Coronary artery (tissue), 2 donors: Measurements from ENCODE around the gene RASA4.
"Not testable (repeated sequence)": the region's sequence is repeated elsewhere in the genome, so short reads cannot be mapped to it uniquely, and the experiment has no call there.

Source experiments
- DNase-seq: peaks from one replicate; pipeline ENCODE4 v3.0.0-alpha.2; 2017; ENCODE audit warnings: low spot score
- H3K27ac ChIP-seq, 2 donors: fragments of 200-600 bp; sonication (generic); one replicate each; pipeline ENCODE4 v1.5.1; 2016 to 2019
- H3K4me3 ChIP-seq: fragments of 200-600 bp; sonication (generic); 2 replicates; pipeline ENCODE4 v1.5.1; 2016; ENCODE audit warnings: mild to moderate bottlenecking, moderate library complexity
- TF ChIP-seq, protein P1 (sequence below): fragments of 200-600 bp; sonication (generic); IDR thresholded peaks from one replicate; pipeline ENCODE4 v1.5.1; 2019; ENCODE audit warnings: antibody characterized with exemption

RASA4 gene

DNA sequence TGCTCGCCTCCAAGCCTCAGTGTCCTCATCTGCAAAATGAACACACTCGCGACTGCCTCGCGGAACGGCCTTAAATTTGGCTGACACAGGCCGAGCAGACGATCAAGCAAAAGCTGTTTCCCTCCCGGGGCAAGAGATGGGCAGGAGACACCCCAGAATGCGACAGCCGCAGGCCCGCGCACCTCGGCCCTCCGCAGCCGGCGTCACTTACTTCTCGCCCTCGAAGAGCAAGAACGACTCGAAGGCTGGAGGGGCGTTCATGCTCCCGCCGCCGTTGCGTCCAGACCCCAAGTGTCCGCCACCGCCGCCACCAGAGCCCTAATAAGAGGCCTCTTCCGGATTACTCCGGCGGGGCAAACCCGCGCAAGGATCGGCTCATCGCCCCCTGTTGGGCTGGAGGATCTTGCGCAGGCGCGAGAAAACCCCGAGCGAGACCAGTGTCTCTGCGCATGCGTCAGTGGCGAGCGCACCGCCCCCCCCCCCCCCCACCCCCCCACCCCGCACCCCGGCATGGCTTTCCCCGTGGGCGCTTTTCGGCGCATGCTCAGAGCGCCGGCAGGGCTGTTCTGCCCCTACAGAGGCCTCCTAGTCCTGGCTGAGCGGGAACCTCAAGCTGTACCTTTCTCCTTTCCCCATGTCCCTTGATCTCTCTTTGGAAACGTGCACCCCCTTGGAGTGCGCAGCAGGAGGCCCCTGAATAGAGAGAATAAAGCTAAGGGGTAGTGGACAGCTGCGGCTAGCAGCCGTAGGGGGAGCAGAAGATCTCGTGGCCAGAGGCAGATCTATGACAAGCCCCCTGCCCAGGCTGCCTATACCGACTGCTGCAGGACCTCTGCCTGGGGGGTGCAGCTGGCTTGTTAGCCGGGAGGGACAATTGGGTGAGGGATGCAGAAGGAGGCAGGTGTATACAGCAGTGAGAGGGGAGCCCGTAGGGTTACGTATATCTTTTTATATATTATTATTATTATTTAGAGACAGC, 44.0 kb downstream of the RASA4 start, which contains the start of gene POLR2J3:
Gene POLR2J3, minus strand, starts transcription at position 323 of the 979 bp plus-strand sequence. Its CDS starts 62 bp downstream, at position 261.
- Histone ChIP-seq H3K27ac (peak within 1 kb of the TSS; percentile 36 to 77), H3K4me3 (peak within 1 kb of the TSS; percentile 75)
- DNase-seq: peak; percentile 94
- TF ChIP-seq, protein P1, sequence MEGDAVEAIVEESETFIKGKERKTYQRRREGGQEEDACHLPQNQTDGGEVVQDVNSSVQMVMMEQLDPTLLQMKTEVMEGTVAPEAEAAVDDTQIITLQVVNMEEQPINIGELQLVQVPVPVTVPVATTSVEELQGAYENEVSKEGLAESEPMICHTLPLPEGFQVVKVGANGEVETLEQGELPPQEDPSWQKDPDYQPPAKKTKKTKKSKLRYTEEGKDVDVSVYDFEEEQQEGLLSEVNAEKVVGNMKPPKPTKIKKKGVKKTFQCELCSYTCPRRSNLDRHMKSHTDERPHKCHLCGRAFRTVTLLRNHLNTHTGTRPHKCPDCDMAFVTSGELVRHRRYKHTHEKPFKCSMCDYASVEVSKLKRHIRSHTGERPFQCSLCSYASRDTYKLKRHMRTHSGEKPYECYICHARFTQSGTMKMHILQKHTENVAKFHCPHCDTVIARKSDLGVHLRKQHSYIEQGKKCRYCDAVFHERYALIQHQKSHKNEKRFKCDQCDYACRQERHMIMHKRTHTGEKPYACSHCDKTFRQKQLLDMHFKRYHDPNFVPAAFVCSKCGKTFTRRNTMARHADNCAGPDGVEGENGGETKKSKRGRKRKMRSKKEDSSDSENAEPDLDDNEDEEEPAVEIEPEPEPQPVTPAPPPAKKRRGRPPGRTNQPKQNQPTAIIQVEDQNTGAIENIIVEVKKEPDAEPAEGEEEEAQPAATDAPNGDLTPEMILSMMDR: peak; percentile 40

DNA sequence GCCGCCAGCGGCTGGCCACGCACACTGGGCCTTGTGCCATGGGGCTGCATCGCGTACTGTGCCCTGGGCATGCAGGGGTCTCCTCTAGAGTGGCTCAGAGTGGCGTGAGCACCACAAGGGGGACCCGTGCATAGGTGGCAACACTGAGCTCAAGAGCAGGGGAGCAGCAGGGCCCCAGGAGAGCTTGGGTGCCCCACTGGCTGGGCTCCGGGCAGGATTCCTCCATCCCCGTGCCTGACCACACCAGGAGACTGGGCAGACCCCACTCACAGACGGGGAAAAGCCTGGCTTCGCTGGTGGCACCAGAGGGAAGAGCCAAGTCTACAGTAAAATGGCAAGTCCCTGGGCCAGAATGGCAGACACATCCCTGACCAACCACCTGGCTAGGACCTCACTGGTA, 47.9 kb downstream of the RASA4 start:
- H3K27ac ChIP-seq, DNase-seq, H3K4me3 ChIP-seq: not testable (repeated sequence)

DNA sequence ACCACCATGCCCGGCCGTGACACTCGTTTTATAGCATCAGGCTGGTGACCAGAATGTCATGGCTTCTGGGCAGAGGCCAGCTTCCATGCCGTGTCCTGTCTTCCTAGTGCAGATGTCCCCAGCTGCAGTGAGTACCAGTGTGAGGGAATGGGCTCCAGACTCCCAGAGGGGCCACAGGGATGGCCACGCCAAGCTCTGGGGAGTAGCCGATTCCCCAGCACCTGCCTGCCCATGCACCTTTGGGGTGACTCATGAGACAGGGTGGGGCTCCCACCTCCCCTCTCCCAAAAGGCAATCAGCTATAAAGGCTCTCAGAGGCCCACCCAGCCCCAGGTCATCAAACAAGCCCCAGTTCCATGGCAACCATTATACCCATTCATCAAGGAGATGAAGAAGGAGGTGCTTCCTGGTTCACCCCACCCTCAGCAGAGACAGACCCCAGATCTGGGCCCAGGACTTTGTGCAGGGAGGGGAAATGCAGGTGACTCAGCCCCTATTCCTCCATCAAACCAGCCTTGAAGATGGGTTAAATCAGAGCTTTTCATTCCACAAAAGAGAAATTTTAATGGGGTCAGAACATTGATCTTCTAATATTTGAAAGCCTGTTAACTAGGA, 65.6 kb downstream of the RASA4 start, which contains the start of gene SPDYE2:
Gene SPDYE2, plus strand, starts transcription at position 419 of the 615 bp plus-strand sequence. CDS start 2,030 bp downstream, outside the sequence.
- DNase-seq, H3K4me3 ChIP-seq, H3K27ac ChIP-seq: not testable (repeated sequence)

DNA sequence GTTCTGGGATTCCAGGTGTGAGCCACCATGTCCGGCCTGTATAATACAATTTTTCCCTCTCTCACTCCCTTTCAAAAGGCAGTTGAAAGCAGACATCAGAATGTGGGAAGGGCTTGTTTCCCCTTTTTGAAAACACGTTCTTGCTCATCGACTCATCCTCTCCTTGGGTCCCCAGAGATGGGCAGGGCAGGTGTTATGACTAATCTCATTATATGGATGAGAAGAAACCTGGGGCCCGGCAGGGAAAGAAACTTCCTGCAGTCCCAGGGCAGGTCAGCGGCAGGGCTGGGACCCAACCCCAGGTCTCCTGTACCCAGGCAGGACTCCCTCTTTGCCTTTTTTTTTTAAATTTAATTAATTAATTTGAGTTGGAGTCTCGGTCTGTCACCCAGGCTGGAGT, 70.2 kb downstream of the RASA4 start:
- DNase-seq, H3K27ac ChIP-seq, H3K4me3 ChIP-seq: not testable (repeated sequence)

DNA sequence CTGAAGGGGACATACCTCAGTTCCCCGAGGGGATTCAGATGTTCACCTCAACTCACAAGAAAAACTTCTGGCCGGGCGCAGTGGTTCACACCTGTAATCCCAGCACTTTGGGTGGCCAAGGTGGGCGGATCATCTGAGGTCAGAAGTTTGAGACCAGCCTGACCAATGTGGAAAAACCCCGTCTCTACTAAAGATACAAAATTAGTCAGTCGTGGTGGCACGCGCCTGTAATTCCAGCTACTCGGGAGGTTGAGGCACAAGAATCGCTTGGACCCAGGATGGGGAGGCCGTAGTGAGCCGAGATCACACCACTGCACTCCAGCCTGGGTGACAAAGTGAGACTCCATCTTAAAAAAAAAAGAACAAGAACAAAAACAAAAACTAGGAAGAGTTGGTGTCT, 71.3 kb downstream of the RASA4 start:
- H3K27ac ChIP-seq, DNase-seq, H3K4me3 ChIP-seq: not testable (repeated sequence)

DNA sequence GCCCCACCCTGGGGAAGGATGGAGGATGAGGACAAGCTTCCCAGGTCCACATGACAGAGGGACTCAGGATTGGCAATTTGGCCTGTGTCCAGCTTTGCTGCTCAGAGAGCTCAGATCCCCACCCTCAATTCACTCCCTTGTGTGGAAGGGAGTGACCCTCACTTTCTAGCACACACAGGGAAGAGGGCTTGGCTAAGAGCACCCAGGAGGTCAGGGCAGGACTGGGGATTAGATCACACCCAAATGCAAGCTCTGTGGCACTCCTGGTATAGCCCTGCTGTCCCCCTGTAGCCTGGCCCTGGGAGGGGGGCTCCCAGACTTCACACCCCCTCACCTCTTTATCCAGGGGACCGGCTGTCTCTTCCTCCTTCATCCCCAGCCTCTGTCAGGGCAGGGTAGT, 72.2 kb downstream of the RASA4 start:
- not testable (repeated sequence) for DNase-seq, H3K27ac ChIP-seq, H3K4me3 ChIP-seq

DNA sequence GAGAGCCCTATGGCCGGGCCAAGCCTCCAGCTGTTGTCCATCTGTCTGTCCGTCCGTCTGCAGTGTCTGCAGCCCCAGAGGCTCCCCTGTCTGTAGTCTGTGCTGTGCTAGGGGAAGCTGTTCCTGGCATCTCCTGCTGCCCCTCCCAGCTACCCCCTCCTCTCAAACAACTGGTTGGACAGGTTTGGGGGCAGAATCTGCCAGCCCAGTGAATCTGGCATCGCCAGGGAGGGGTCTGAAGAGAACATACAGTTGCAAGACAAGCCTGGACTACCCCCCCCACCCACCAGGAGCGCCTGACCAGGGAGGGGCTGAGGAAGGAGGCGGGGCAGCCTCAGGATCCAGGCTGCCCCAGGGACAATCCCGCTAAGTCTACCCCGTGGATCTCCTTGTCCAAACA, 73.0 kb downstream of the RASA4 start, which contains the start of gene UPK3BL2:
Gene UPK3BL2, minus strand, starts transcription at position 101 of the 400 bp plus-strand sequence. Its CDS starts 60 bp downstream, at position 41.
- not testable (repeated sequence) for H3K27ac ChIP-seq, DNase-seq

DNA sequence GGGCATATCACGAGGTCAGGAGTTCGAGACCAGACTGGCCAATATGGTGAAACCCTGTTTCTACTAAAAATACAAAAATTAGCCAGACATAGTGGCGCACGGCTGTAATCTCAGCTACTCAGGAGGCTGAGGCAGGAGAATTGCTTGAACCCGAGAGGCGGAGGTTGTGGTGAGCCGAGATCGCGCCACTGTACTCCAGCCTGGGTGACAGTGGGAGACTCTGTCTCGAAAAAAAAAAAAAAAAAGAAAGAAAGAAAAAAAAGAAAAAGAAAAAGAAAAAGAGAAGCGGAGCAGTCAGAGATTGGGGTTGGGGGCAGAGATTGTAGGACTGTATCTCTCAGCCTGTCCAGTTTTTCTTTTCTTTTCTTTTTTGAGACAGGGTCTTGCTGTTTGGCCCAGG, 73.8 kb downstream of the RASA4 start:
- H3K4me3 ChIP-seq, DNase-seq, H3K27ac ChIP-seq: not testable (repeated sequence)

More for the DNA sequence above, 73.0 kb downstream of the RASA4 start, which contains the start of gene UPK3BL2:
- H3K4me3 ChIP-seq: not testable (repeated sequence)

DNA sequence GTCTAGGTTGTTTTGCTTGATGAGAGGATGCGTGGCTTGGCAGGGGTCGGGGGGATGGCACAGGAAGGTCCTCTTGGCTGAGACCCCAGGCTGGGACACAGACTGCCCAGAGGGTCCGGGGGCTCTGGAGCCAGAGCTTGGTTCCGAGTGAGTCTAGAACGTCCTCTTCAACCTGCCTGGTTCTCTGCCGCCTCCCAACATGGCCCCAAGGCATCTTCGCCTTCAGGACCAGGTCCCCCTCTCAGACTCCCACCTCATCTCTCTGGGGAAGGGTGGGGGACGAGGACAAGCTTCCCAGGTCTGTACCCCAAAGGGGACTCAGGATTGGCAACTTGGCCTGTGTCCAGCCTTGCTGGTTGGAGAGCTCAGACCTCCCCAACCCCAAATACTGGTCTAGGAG, 74.5 kb downstream of the RASA4 start:
- not testable (repeated sequence) for H3K27ac ChIP-seq, DNase-seq

DNA sequence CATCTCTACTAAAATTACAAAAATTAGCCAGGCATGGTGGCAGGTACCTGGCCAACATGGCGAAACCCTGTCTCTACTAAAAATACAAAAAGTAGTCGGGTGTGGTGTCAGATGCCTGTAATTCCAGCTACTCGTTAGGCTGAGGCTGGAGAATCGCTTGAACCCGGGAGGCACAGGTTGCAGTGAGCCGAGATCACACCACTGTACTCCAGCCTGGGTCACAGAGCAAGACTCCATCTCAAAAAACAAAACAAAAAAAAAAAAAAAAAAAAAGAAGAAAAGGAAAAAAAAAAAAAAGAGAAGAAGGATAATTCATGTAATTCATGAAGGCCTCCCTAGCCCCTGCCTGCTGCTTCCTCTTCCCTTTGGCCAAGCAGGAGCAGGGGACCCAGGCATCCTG, 76.0 kb downstream of the RASA4 start:
- not testable (repeated sequence) for H3K27ac ChIP-seq, H3K4me3 ChIP-seq, DNase-seq

More for the DNA sequence above, 74.5 kb downstream of the RASA4 start:
- H3K4me3 ChIP-seq: not testable (repeated sequence)

DNA sequence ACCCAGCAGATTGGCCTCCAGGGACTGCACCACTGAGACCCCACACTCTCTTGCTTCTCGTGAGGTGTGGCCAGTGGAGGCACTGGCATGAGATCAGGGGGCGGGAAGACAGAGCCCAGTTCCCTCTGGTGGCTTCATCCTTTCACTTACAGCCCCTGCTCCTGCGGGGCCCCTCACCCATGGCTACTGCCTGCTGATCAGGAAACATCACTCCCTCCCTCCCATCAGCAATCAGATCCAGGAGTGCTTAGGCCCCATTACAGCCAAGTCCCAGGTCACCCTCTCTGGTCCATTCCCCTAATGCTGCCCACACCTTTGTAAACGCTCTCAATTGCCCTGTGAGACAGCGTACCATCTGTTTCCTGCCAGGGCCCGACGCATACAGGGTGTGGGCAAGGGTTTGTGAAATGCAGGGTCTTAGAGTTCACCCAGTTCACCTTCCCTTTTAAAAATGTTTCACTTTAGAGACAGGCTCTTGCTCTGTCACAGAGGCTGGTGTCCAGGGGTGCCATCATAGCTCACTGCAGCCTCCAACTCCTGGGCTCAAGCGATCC, 81.4 kb downstream of the RASA4 start:
- DNase-seq, H3K4me3 ChIP-seq: not testable (repeated sequence)

DNA sequence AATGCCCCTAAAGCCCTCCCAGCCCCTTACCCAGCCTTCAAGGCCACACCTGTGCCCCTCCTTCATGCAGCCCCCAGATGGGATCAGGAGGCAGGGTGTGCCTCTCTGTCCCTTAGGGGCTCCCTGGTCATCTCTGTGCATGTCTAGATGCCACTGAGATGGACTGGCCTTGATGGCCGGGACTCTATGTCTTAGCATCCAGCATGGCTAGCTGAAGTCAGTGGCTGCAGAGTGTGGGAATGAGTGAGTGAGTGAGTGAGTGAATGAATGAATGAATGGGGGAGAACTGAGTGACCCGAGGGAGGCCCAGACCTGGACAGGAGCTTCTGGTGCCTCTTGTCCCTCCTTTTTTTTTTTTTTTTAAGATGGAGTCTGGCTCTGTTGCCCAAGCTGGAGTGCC, 84.4 kb downstream of the RASA4 start:
- not testable (repeated sequence) for H3K4me3 ChIP-seq, H3K27ac ChIP-seq, DNase-seq

More for the DNA sequence above, 81.4 kb downstream of the RASA4 start:
- not testable (repeated sequence) for H3K27ac ChIP-seq

DNA sequence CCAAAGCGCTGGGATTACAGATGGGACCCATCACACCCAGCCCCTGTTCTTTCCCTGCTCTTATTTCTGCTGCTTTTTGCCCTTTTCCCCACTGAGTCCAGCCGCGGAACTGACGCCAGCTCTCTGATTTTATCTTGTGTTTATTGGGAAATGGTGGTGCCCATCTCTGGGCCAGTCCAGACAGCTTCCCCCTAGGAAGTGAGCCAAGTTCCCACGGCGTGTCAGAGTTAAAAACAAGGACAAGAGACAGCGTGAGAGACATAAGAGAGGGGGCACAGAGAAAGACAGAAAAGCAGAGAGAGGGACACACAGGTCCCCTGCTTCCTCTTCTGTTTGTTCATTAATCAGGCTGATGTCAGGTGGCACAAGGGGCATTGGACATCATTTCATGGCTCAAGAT, 85.0 kb downstream of the RASA4 start:
- not testable (repeated sequence) for H3K4me3 ChIP-seq, H3K27ac ChIP-seq, DNase-seq

DNA sequence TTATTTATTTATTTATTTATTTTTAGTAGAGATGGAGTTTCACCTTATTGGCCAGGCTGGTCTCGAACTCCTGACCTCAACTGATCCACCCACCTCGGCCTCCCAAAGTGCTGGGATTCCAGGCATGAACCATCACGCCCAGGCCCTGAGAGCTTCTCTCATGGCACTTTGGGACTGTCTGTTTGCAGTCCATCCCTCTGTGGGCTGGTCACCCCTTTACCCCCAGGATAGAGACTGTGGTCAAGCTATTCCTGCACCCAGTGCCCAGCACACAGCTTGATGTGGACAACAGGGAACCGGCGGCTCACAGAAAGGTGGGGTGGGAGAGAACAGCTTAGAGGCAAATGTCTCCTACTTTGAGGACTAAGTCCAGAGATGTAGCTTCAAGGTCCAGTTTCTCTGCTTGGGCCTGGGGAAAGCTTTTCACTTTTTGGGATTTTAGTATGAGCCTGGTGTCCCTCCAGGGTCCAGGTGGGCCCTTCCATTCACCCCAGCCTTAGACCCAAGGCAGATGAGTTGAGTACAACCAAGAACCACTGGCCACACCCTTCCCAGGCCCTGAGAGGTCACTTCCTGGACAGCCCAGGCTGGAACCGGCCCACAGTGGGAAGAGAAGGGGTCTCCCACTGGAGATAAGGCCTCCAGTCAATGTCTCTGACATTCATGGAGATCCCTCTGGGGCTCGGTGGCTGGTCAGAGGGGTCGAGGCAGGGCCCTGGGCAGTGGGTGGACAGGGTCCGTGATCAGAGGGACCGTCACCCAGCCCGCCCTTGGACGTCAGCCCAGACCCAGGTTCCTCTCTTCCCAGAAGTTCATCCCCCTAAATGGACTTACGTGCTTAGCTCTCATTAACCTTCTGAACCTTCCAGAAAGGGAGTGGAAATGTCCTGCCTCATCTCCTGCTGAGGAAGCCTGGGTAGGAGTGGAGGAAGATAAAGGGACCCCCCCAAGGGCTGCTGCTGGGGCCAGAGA, 88.4 kb downstream of the RASA4 start:
- H3K27ac ChIP-seq: peak overlapping the region in 1 of 2 donors; percentile 22
- DNase-seq, H3K4me3 ChIP-seq: not testable (repeated sequence)

DNA sequence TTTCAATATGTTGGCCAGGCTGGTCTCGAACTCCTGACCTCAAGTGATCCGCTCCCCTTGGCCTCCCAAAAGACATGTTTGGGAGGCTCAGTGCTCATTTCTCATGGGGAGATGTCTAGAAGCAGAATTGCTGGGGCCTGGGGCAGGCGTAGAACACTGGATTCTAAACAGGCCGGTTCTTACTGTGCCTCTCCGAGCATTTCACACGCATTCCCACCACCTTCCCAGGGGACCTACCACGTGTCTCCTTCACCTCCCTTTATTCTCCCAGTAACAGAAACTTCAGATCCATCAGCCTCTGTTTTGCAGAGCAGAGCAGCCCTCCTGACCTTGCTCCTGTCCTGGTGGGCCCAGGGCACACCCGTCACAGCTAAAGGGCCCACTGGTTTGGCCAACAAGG, 89.4 kb downstream of the RASA4 start:
- not testable (repeated sequence) for DNase-seq, H3K4me3 ChIP-seq, H3K27ac ChIP-seq

DNA sequence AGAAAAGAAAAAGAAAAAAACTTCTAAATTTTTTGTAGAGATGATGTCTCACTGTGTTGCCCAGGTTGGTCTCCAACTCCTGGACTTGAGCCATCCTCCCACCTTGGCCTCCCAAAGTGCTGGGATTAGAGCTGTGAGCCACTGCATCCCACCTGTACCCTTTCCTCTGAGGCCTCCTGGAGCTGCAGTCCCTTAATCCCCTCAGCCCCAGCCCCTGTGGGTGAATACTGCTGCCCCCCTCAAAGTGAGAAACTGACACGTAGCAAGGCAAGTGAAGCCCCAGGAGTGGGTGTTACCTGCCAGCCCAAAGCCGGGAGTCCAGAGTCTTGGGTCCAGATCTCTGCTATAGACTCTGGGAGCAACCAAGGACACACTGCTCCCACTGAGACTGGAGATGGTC, 91.8 kb downstream of the RASA4 start:
- not testable (repeated sequence) for DNase-seq, H3K4me3 ChIP-seq, H3K27ac ChIP-seq
